ENCODE data around the gene CEP85.

The CEP85 gene

DNA sequence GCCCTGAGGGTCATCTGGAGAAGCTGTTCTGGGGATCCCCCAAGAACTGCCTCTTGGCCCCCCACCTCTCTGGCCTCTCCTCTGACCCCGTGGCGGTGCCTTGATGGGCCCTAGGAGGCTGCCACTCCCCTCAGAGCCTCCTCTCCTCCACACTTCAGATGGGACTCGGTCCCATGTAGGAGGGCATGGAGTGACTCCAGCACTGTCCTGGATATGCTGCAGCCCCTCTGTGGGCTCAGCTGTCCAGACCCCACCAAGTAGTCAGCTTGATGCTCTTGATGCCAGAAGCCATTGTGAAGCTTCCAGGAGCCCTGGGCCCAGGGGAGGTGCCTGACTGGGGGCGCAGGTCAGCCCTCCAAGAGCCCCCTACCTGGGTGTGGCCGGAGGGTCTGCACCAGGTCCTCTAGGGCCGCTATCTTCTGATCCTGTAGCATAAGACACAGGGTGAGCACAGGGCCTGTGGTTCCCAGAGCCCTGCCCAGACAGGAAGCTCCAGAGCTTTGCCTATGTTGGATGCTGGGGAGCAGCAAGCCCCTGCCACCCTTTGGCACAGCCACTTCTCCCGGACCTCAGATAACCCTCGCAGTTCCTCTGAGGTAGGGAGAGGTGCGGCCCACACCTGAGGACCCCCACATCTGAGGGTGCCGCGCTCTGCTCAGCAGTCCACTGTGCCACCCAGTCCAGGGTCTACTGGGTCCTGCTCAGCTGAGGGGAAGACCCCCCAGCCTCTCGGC lies 63.2 kb downstream of the CEP85 start:
- TF ChIP-seq, protein P1, sequence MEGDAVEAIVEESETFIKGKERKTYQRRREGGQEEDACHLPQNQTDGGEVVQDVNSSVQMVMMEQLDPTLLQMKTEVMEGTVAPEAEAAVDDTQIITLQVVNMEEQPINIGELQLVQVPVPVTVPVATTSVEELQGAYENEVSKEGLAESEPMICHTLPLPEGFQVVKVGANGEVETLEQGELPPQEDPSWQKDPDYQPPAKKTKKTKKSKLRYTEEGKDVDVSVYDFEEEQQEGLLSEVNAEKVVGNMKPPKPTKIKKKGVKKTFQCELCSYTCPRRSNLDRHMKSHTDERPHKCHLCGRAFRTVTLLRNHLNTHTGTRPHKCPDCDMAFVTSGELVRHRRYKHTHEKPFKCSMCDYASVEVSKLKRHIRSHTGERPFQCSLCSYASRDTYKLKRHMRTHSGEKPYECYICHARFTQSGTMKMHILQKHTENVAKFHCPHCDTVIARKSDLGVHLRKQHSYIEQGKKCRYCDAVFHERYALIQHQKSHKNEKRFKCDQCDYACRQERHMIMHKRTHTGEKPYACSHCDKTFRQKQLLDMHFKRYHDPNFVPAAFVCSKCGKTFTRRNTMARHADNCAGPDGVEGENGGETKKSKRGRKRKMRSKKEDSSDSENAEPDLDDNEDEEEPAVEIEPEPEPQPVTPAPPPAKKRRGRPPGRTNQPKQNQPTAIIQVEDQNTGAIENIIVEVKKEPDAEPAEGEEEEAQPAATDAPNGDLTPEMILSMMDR (conservative IDR thresholded peaks at IDR 0.05; ENCODE audit: low read depth, low read length) = no peak
- H3K4me3 ChIP-seq (ENCODE audit: low read depth, low read length) = no peak overlapping the region
- DNase-seq (ENCODE audit: low read depth) = no peak

GRCh38 chr1:26297791-26298124 lies 63.8 kb downstream of the CEP85 start:
- no peak overlapping the region for H3K4me3 ChIP-seq (ENCODE audit: low read depth, low read length)
- DNase-seq (ENCODE audit: low read depth) = no peak
- TF ChIP-seq, protein P1 (conservative IDR thresholded peaks at IDR 0.05; ENCODE audit: low read depth, low read length) = no peak

- TF ChIP-seq, protein P1 (conservative IDR thresholded peaks at IDR 0.05; ENCODE audit: low read depth, low read length) = no peak
- H3K4me3 ChIP-seq (ENCODE audit: low read depth, low read length) = no peak overlapping the region
- no peak for DNase-seq (ENCODE audit: low read depth)
Observed at GRCh38 chr1:26300578-26301275, 66.7 kb downstream of the CEP85 start.

DNA sequence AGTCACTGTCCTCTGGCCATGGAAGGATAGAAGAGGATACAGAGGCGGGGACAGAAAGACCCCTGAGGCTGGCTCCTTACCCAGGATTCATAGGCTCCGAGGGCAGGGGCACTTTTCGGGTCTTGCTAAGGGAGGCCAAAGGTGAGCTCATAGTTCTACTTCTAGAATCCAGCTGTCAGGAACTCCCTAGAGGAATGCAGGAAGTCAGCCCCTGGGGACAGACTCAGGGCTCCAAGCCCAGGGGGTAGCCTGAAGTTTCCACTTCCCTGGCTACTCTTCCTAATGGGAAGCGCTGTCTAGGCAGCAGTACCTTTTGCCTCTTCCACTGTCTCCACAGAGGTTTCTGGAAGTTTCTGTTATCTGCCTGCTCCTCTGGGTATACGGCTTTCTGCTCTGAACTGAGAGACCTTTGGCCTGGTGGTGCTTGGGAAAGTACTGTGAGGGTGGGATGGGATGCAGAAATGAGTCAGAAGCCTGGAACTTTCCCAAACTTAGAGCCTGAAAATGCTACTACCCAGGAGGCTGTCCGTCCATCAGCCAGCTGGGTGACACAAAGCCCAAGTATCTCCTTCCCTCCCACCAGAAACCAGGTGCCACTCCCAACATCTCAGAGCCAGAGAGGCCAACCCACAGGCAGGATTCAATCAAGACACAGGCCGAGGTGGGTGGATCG lies 68.9 kb downstream of the CEP85 start:
- H3K4me3 ChIP-seq (ENCODE audit: low read depth, low read length) = no peak overlapping the region
- TF ChIP-seq, protein P1 (conservative IDR thresholded peaks at IDR 0.05; ENCODE audit: low read depth, low read length) = no peak
- peak; percentile 63 for DNase-seq (ENCODE audit: low read depth)

GRCh38 chr1:26305667-26306289 lies 71.8 kb downstream of the CEP85 start:
- peak overlapping the region; percentile 95 for H3K4me3 ChIP-seq (ENCODE audit: low read depth, low read length)
- DNase-seq (ENCODE audit: low read depth) = no peak
- TF ChIP-seq, protein P1 (conservative IDR thresholded peaks at IDR 0.05; ENCODE audit: low read depth, low read length) = no peak

- TF ChIP-seq, protein P1 (conservative IDR thresholded peaks at IDR 0.05; ENCODE audit: low read depth, low read length) = no peak
- DNase-seq (ENCODE audit: low read depth) = peak; percentile 97
- H3K4me3 ChIP-seq (ENCODE audit: low read depth, low read length) = peak within 1 kb of the TSS; percentile 95
Observed at GRCh38 chr1:26306290-26307229, 72.6 kb downstream of the CEP85 start, which contains the start of gene UBXN11. Gene UBXN11, minus strand, starts transcription at chr1:26306636. Its CDS starts 3,753 bp downstream, at chr1:26302883.

Data from choroid plexus epithelial cell (primary cell).